ENCODE data around the gene CASK.

The CASK gene

DNA sequence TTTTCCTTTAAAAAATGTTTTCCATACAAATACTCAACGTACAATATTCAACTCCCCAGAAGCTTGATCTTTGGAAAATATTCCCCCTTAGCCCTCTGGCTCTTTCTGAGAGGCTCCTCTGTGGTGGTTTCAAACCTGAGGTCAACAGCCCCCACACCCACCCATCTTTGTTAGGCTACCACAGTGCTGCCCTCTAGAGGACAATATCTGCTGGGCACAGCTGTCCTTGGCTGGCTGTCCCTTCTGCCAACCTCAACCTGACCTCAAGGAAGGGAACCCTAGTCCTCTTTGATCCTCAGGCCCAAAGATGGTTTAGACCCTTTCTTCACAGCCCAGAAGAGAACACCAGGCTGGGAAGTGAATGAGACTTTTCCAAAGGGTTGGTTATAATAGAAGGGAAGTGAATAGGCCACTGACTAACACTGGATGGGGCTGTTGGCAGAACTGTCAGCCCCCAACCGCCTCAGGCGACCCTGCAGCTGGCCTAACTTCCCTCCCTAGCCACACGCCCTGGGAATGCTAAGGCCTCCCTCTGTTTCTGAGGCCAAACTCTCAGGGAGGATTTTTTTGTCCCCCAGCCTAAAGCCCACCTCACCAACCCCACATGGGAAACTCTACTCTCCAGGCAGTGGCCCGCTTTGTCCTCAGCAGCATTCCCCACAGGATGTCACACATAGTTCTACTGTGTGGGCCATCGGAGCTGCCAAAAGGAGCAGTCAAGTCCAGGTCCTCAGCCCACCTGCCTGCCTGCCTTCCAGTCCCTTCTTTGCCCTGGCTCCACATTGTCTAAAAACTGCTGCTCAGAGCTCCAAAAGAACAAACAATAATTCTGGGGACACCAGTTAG, 441.9 kb downstream of the CASK start:
- TF ChIP-seq, protein P1, sequence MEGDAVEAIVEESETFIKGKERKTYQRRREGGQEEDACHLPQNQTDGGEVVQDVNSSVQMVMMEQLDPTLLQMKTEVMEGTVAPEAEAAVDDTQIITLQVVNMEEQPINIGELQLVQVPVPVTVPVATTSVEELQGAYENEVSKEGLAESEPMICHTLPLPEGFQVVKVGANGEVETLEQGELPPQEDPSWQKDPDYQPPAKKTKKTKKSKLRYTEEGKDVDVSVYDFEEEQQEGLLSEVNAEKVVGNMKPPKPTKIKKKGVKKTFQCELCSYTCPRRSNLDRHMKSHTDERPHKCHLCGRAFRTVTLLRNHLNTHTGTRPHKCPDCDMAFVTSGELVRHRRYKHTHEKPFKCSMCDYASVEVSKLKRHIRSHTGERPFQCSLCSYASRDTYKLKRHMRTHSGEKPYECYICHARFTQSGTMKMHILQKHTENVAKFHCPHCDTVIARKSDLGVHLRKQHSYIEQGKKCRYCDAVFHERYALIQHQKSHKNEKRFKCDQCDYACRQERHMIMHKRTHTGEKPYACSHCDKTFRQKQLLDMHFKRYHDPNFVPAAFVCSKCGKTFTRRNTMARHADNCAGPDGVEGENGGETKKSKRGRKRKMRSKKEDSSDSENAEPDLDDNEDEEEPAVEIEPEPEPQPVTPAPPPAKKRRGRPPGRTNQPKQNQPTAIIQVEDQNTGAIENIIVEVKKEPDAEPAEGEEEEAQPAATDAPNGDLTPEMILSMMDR (IDR thresholded peaks at IDR 0.05; ENCODE audit: low read depth, low read length): peak; percentile 46
- no peak for DNase-seq (ENCODE audit: extremely low read depth, low read depth)

DNA sequence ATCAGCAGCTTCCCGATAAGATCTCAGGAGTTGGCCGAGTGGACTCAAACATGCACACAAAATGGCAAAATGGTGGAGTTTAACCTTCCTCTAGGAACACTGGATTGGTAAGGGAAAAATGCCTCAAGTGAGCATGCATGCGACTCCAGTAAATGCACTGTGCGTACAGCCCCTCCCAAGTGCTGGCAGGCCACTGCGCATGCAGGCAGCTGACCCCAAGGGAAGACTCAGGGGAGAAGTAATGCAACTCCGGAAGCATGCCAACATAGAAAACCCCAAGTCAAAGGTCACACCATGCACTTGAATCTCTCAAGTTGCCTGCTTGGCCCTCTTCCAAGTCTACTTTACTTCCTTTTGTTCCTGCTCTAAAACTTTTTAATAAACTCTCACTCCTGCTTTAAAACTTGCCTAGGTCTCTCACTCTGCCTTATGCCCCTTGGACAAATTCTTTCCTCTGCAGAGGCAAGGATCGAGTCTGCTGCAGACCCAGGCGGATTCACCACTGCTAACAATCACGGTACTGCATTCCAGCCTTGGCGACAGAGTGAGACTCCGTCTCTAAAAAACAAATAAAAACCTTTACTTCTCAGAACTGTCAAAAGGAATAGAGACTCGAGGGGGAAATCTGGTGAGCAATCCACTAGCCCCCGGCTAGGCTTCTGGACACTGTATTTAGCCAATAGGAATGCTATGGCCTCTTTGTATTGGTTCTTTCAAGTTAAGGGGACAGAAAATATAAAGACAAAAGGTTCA, 442.7 kb downstream of the CASK start:
- TF ChIP-seq, protein P1 (IDR thresholded peaks at IDR 0.05; ENCODE audit: low read depth, low read length): no peak
- no peak for DNase-seq (ENCODE audit: extremely low read depth, low read depth)

DNA sequence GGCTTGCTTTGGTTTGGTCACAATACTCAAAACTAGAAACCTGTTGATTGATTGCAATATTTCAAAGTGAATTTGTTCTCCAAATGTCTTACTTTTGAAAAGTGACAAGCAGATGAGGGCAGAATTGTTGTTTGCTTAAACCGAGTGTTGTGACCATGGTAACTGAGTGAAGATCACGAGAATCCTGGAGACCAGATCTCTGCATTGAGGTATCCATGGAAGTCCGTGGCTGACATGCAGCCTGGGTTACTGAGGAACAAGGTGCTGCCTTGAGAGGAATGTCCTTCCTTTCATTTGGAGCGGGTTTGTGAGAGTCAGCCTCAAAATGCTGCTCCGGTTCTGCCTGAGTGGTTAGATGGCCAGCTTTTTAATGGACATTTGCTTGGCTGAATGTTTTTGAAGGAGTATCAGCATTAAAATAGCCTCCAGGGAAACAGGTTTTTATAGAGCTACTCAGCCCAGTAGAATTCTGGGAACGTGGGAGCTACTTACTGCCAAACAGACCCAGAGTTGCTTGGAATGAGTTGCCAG, 444.9 kb downstream of the CASK start:
- TF ChIP-seq, protein P1 (IDR thresholded peaks at IDR 0.05; ENCODE audit: low read depth, low read length): no peak

DNA sequence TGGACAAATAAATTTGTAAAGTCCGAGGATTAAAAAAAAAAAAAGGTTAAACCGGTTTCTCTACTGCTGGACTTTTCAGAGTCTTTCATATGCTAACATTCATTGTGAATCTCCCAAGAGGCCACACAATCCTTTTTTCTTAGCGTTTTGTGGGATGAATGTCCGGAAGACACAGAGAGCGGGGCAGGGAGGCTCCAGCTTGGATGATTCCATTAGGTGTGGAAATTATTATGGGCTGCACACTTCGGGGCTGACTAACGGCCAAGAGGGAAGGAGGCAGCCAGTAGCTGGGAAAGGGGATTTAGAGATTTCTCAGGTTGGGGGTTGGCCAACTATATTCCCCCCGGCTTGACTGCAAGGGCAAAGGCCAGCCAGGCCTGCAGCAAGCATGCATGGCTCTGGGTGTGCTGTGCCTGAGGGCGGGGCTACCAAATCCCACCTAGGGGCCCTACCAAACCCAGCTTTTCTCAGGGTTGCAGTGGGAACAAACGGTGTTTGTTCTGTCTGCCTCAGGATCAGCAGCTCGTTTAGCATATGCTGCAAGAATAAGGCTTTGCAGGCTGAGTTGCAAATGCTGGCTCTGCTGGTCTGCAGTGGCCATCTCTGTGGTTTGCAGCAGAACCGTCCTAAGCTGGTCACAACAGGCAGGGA, 447.6 kb downstream of the CASK start:
- DNase-seq (ENCODE audit: extremely low read depth, low read depth): no peak
- TF ChIP-seq, protein P1 (IDR thresholded peaks at IDR 0.05; ENCODE audit: low read depth, low read length): no peak

More for the DNA sequence above, 444.9 kb downstream of the CASK start:
- DNase-seq (ENCODE audit: extremely low read depth, low read depth): no peak

DNA sequence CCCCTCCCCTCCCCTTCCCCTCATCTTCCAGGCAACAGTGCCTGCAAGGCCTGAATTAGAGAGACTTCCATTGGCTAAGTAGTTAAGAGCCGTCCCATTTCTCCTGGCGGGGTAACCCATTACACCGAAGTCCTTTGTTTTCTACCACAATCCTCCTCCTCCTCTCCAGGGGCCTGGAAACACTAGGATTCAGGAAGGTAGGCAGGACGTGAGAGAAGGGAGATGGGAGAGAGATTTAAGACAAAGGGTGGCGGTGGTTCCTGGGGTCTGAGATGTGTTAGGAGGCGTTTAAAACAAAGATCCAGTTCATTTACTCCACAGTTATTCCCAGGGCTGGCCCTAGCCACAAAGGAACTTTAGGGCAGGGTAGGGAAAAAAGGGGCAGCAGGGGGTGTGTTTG, 448.2 kb downstream of the CASK start:
- DNase-seq (ENCODE audit: extremely low read depth, low read depth): no peak
- TF ChIP-seq, protein P1 (IDR thresholded peaks at IDR 0.05; ENCODE audit: low read depth, low read length): no peak

DNA sequence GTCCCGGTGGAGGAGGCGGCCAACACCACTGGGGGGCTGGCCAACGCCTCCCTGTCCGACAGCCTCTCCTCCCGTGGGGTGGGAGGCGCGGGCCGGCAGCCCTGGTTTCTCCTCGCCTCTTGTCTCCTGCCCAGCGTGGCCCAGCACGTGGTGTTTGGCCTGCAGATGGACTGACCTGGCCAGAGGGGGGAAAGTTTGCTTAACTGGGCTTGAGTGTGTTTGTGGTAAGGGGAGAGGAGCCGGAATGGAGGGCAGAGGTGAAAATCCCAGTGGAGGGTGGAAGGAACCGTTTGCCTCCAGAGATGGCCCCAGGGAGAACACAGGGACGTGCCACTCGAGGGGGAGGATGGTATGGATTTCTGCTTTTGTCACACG, 448.6 kb downstream of the CASK start:
- no peak for DNase-seq (ENCODE audit: extremely low read depth, low read depth)

More for the DNA sequence above, 448.6 kb downstream of the CASK start:
- TF ChIP-seq, protein P1 (IDR thresholded peaks at IDR 0.05; ENCODE audit: low read depth, low read length): no peak

Measured in AG09319 (cell line).